H1 (cell line): ENCODE measurements around the gene CTDSP1.

ENCODE experiments used
- CTCF ChIP-seq, 3 experiments: IDR thresholded peaks; 1 replicate in 2 of 3; 2 replicates in 1 of 3; pipeline versions ENCODE4 v1.5.1 to v1.6.1; 2011; ENCODE audit warnings: low read length in 3 of 3, mild to moderate bottlenecking in 3 of 3, inconsistent platforms in 2 of 3, low read depth in 1 of 3, moderate library complexity in 1 of 3; ENCODE audit not compliant: insufficient read depth in 1 of 3; ENCODE audit errors: control extremely low read depth in 1 of 3
- POLR2A ChIP-seq, 2 experiments: IDR thresholded peaks; 1 replicate in 1 of 2; 2 replicates in 1 of 2; pipeline ENCODE4 v1.6.1; 2011; ENCODE audit warnings: low read depth in 2 of 2, low read length in 2 of 2, mild to moderate bottlenecking in 2 of 2; ENCODE audit errors: control extremely low read depth in 1 of 2
- TF ChIP-seq, protein P1 (sequence below): IDR thresholded peaks from 2 replicates; pipeline ENCODE4 v1.6.1; 2011; ENCODE audit warnings: low read length, improper control_type of control experiment

GRCh38 chr2:218406949-218407618 lies 7.4 kb downstream of the CTDSP1 start:
- TF ChIP-seq CTCF (IDR thresholded peaks at IDR 0.05; ENCODE audit: control extremely low read depth in 1 of 3, insufficient read depth in 1 of 3, low read depth in 1 of 3, low read length in 3 of 3) (no peak), POLR2A (IDR thresholded peaks at IDR 0.05; ENCODE audit: control extremely low read depth in 1 of 2, low read depth in 2 of 2, low read length in 2 of 2) (no peak; a peak in 1 of 3 replicates)
- TF ChIP-seq, protein P1, sequence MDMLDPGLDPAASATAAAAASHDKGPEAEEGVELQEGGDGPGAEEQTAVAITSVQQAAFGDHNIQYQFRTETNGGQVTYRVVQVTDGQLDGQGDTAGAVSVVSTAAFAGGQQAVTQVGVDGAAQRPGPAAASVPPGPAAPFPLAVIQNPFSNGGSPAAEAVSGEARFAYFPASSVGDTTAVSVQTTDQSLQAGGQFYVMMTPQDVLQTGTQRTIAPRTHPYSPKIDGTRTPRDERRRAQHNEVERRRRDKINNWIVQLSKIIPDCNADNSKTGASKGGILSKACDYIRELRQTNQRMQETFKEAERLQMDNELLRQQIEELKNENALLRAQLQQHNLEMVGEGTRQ = no peak
